Activated CD8-positive, alpha-beta memory T cell treated with anti-CD3 and anti-CD28 coated beads, Interleukin-2, amount 50 U/mL, for 4 hours (primary cell): ENCODE data around the gene DLD.
"Not testable (repeated sequence)": the region's sequence is repeated elsewhere in the genome, so short reads cannot be mapped to it uniquely, and the experiment has no call there.

Experiments
- DNase-seq: peaks from one replicate; pipeline ENCODE4 v3.0.0-alpha.2; 2020

The DLD gene

DNA sequence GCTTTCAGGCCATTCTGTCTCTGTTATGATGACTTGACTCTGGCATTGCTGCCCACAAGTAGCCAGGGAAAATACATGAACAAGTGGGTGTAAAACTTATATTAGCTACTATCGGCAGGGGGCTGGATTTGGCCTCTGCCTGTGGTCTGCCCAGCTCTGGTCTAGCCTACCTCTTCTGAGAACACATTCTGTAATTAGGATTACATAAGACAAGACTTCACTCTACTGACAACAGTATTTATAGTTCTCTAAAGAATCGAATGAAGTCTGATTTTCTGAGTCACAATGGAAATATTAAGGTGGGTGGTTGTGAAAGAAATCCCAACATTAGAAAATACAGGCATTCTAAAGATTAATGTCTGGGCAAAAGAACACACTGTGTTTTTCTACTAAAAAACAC is 55.5 kb downstream of the DLD start:
- DNase-seq: no peak

DNA sequence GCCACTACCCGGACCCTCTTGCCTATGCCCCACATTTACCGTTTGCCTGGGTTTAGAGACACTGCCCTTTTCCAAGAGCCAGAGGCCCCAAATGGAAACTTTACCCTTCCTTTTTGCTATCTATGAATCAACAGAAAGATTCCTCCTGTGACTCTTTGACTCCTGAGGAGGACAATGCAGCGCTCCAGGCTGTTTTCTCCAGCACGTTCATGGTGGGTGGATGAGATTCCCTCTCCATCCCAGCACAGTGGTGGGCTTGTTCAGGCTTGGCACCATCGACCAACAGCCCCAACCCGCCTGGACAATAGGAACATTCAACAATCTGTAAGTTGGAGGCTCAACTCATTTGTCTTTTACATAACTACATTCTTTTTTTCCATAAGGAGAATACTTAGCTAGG is 55.9 kb downstream of the DLD start:
- DNase-seq: no peak

DNA sequence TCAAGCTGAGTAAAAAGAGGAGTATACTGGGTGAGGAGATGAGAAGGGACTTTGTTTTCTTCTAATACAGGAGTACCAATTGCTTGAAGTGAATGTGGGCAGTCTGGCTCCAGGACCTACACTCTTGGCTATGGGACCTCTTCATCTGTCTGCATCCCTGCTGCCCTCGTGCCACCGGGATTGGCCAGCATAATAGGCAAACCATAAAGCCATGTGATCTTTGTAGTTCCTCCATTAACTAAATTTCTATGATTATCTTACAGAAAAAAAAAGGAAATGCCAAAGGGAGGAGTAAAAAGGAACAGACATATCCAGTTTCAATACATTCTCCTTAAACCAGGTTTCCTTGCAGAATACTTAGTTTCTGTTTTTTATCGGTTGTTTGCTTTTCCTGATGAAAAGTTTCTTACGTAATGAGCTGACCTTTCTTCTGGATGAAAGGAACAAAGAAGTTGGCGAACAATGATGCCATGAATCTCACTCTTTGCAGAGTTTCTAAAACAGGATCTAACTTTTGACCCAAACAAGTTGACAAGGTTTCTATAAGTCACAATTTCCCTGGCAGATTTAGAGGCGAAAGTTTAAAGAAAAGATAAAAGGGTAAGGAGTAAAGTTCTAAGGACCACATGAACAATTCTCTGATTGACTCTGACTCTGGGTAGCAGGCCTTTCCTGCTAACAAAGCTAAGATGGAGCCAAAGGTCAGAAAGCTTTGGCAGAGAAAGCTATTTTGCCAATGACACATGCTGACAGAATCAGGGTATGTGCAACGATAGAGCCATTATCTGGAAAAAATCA is 57.9 kb downstream of the DLD start:
- no peak for DNase-seq

DNA sequence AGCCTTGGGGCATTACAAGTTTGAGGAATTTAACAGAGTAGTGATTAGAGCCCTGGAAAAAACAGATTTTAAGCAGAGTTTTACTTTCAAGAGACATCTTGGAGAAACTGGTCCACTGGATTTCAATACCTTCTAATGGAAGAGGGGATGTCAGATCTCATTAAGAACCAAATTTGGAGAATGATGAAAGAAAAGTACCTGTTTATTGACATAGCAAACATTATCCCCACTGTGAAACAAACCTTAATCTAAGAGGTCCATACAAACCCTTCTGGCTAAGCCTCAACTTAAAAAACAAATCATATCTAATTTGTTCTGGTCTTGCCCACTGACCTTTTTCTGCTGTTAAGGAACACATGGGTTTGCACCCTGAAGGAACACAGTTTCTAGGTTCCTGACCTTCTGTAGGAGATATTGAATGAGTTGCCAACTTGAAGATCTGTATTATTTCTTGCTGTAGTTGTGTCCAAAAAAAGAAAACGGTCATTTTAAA is 58.5 kb downstream of the DLD start:
- DNase-seq: no peak

DNA sequence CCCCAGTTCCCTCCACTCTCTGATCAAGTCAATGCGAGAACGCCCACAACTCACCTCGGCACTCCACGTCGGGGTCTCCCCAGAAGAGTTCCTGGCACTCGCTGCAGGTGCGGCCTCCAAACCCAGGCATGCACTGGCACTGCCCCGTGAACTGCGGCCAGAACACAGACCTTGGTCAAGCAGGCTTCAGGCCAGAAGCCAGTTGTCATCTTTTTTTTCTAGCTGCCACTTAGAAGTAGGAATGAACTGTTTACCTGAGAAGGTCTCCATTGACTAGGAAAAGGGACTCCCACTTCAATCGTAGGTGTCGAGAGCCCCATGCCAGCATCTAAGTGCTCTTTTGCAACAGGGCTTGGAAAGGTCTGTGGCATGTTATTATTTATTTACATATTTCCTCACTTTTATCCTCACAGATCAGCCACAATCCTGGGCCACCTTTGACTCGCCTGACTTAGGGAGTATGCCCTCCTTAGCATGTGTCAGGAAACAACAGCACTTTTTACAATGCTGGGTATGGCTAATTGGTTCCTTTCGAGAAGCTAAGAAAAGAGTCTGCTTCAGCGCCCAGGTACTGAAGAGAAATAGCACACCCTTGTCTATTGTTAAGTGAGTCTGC is 60.3 kb downstream of the DLD start:
- DNase-seq: no peak

DNA sequence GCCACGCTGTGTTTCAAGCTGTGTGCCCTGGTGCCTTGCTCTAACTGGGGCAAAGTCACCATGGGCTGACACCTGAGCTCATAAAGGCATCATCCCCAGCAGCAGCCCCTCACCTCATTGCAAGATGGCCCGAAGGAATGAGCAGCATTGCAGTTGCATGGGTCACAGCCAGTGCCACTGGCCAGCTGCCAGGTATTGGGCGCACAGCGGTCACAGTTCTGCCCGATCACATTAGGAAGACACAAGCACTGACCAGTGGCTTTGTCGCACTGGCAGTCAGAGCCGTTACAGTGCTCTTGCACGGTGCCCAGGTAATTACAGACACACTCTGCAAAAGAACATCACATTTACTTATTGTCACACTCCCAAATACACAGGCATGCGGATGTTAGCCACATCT is 60.9 kb downstream of the DLD start:
- no peak for DNase-seq

DNA sequence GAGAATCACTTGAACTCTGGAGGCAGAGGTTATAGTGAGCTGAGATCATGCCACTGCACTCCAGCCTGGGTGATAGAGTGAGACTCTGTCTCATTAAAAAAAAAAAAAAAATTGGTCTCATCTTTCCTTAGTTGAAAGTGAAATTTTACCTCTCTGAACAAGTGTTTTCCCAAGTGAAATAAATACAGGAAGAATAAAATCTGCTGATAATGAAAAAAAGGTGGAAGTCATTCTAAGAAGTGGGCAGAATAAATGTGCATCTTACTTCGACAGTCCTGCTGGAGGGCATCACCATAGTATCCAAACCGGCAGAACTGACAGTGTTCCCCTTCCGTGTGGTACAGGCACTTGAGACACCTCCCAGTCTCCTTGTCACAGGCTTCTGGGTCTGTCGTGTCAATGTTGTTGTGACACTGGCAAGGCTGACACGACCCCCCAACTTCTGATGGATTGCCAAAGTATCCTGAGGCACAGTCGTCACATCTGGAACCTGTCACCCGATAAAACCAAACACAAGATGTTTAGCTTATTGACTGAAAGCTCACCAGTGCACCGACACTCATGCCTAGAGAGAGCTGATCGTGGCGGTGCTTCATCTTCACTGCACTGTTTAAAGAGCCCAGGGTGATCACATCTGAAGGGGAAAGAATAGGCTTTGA is 62.4 kb downstream of the DLD start:
- DNase-seq: no peak

DNA sequence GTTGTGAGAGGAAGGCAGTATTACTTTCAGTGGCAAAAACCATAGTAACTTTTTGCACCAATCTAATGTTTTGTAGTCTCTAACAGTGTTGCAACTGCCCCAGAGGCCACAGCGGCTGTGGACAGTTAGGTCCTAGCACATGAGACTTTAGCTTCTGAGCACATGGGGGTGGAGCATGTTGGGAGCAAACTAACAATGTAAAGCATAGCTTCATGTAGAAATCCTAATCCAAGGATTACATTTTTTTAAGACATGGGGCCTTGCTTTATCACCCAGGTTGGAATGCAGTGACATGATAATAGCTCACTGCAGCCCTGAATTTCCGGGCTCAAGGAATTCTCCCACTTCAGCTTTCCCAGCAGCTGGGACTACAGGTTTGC is 62.9 kb downstream of the DLD start:
- no peak for DNase-seq

DNA sequence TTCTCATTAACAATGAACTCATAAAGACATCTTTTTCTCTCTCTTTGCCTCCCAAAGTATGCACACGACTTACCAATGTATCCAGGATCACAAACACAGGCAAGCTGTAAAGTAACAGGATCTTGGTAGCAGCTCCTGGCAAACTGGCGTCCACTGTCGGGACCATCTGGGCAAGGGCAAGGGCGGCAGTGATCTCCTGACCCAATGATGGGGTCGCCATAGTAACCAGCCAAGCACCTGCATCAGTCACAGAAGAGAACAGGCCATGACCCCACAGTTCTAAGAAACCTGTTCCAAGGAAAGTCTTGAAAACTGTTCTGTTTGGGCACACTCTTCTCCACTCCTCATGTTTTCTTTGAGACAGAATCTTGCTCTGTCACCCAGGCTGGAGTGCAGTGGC is 64.4 kb downstream of the DLD start:
- no peak for DNase-seq

DNA sequence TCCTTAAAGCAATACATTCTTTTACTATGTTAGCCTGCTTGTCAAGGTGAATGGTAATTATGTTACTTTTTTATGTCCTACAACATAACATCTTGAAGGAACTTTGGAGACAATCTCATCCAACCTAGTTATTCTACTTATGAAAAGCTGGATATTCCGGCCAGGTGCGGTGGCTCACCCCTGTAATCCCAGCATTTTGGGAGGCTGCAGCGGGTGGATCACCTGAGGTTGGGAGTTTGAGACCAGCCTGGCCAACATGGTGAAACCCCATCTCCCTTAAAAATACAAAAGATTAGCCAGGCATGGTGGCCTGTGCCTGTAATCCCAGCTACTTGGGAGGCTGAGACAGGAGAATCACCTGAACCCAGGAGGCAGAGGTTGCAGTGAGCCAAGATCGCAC is 66.0 kb downstream of the DLD start:
- DNase-seq: not testable (repeated sequence)

DNA sequence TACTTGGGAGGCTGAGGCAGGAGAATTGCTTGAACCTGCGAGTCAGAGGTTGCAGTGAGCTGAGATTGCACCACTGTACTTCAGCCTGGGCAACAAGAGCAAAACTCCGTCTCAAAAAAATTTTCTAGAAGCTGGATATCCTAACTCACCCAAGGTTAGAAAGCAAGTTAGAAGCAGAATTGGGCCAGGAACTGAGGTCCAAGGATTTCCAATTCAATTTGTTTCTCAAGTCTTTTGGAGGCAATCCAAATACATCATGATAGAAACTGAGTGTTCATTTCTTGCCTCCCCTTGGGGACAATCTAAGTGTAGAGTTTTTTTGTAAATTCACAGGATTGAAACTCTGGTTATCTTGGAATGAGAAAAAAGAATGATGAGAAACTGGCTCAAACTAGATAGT is 66.5 kb downstream of the DLD start:
- DNase-seq: no peak

DNA sequence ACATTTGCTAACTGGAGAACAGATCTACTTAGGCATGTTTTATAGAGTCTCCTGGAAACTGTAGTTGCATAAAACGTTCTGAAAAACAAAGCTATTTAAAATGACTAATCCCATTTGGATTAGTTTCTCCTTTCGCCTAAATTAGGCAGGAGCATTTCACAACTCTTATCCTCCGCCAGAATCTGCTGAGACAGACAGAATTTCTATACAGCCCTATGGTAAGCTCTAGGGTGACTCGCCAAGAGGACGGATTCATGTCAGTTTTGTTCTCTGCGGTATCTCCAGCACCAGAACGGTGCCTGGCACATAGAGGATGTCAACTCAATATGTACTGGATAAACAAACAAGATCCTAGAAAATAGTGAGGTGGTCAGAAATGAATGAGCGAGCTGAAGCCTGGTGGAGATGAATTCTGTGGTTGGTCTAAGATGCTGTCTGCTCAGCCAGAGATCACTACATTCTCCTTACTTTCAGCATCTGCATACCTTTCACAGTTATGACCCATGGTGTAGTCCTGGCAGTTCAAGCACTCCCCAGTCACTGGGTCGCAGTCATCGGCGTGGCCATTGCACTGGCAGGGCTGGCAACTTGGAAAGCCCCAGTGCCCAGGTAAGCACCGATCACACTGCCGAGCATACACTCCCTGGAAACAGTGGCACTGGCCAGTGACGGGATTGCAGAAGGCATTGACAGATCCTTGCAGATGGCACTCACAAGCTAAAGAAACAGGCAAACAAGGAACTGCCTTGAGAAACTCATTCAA is 68.0 kb downstream of the DLD start:
- no peak for DNase-seq

DNA sequence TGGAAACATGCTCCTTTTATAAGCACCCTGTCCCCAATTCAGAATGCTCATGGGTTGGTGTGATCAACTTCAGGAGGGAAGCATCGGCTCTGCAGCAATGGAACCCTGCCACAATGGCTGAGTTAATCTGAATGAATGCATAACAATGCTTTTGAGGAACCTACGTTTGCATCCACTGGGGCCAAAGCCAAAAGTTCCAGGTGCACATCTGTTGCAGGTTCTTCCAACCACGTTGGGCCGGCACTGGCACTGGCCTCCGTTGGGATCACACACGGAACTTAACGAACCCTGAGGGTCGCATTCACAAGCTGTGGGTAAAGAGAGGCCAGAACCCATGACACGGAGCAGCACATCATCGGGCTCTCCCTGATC is 68.5 kb downstream of the DLD start:
- no peak for DNase-seq

DNA sequence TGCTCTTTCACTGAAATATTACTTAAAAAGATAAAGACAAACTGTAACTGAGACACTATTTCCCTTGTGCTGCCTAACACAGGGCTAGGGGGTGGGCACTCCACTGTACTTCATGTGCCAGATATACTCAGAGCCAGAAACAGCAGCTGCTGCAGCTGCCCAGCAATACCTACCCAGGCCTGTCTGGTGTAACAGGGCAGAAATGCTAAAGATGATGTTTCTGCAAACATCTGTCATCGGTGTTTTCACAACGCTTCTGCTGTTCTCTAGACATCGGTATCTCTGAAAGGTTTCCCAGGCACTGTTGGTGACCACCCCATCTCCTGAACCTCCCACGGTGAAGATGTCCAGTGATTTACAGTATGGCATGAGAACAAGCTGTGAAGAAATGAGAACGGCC is 69.3 kb downstream of the DLD start:
- no peak for DNase-seq

DNA sequence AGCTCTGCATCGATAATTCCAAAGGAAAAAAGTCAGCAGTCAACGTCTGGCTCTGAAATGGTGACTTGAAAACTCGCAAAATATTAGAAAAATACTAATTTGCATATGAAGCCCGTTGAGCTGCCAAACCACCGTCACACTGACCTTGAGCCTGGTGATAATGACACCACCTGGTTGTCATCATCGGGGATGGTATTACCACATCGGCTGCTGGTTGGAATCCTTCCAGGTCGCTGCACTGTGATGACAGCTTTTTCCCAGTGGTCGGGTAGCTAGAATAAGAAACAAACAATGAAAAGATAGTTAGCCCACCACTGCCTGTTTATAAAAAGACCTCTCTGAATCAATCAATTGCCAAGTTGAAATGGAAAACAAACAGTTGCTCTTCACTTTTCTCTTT is 70.4 kb downstream of the DLD start:
- no peak for DNase-seq

DNA sequence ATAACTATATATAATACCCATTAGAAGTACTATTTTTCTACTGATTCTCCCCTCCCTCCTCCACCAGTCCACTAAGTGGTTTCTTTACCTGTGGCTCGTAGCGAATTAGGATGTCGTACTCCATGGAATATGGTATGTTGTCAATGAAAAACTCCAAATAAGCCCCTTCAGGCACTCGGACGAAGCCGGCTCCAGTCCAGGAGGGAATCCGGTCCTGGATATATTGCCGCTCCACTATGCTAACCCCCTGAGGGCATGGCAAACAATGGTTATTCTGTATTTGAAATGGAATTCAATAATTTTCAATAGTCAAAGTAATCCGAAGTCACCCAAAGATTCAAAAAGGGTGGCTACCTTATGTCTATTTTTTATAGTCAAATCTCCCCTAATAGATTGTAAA is 71.8 kb downstream of the DLD start:
- no peak for DNase-seq

DNA sequence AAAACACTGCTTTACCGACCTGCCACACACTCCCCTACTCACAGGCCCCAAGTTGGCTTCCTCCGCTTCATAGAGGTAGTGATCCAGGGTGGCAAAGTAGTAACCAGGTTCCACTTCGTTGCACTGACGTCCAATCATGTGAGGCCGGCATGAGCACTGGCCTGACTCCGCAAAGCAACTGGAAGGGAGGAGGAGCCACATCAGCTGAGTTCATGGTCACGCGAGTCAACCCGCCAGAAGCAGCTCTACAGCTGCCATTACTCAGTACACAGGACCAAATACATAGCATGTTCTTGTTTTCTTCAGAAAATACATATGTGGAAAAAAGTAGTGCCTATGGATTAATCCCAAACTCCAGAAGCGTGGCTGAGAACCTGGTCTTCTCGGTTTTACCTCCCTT is 73.5 kb downstream of the DLD start:
- no peak for DNase-seq

DNA sequence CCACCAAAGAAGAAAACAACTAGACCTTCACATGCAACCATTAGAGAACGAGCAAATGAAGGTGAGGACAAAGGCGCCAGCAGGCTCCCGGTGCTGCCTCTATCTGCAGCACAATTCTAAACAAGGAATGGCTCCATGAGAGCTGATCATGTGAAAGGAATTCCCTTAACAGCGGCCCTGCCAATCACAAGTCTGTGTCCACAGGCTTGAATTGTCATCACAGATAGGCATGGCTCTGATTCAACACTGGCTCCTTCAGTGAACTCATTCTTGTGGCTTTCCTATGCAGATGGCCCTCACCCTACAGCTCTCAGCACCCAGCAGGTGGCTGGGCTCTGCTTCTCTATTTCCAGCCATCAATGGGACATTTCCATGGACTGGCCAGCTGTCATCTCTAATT is 75.7 kb downstream of the DLD start:
- DNase-seq: no peak

DNA sequence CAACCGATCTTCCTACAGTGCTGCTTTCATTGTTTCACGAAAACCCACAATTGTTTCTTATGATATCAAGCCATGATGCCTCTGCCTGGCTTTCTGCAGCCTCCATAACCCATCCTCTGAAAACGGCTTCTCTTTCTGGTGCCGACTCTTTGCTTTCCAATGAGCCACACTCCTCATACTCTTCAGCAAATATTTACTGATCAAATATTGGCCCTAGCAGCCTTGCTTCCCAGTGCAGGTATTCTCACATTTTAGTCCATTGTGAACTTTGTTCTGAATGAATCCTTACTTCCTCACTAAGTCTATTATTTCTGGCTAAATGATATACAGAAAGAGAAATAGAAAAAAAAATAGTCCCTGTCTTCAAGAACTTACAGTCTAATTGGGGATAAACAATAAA is 76.4 kb downstream of the DLD start:
- DNase-seq: no peak

DNA sequence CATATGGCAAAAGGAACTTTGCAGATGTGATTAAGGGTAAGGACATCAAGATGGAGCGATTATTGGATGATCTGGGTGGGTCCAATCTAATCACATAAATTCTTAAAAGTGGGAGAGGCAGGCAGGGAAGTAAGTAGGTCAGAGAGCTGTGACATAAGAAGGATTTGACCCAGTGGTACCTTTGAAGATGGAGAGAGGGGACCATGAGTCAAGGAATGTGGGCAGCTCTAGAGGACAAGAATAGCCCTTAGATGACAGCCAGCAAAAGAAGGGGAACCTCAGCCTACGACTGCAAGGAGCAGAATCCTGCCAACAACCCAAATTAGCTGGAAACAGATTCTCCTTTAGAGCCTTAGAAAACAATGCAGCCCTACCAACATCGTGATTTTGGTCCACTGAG is 77.5 kb downstream of the DLD start:
- DNase-seq: no peak

DNA sequence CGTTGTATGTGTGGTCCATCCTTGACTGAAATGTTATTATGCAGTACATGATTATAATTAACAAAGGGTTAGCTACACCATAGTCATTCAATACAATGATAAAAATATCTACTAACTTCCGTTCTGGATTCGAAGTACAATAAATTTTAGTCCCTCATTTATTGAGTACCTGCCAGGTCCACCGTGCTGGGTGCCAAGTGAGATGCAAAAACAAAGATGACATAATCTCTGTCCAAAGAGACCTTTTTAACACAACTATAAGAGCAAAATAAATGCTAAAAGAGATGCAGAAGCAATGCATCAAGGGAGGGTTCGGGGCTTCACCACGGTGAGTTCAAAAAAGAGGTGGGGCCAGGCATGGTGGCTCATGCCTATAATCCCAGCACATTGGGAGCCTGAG is 78.9 kb downstream of the DLD start:
- no peak for DNase-seq
